ENCODE measurements around the gene ZBTB33. TPM values are rescaled to one million over a fixed set of nuclear protein-coding genes. Genes with fewer than 3 reads are reported as not detected.

The ZBTB33 gene
- total RNA-seq, 2 donors from 2014 or later, result 6.0 to 6.3 TPM

GRCh38 chrX:120236687-120237479 is 13.7 kb upstream of the ZBTB33 start:
- Histone ChIP-seq H3K36me3 (no peaks in the 10 kb centered on the region), H3K4me3 (no peak overlapping the region), H3K27ac (no peak overlapping the region), H3K4me1 (no peaks in the 10 kb centered on the region), H3K27me3 (no peaks in the 10 kb centered on the region), H3K9me3 (no peaks in the 10 kb centered on the region)
- no peak for TF ChIP-seq CTCF (IDR thresholded peaks at IDR 0.05)
- no peak for DNase-seq (ENCODE audit: low spot score)

GRCh38 chrX:120238933-120239332 is 11.7 kb upstream of the ZBTB33 start:
- Histone ChIP-seq H3K27me3 (no peaks in the 10 kb centered on the region), H3K27ac (no peak overlapping the region), H3K4me1 (peaks cover 0 to 6% of the 10 kb centered on the region in 2 donors), H3K4me3 (no peak overlapping the region), H3K9me3 (no peaks in the 10 kb centered on the region), H3K36me3 (no peaks in the 10 kb centered on the region)
- TF ChIP-seq CTCF (IDR thresholded peaks at IDR 0.05), result no peak
- DNase-seq (ENCODE audit: low spot score), result no peak

DNA sequence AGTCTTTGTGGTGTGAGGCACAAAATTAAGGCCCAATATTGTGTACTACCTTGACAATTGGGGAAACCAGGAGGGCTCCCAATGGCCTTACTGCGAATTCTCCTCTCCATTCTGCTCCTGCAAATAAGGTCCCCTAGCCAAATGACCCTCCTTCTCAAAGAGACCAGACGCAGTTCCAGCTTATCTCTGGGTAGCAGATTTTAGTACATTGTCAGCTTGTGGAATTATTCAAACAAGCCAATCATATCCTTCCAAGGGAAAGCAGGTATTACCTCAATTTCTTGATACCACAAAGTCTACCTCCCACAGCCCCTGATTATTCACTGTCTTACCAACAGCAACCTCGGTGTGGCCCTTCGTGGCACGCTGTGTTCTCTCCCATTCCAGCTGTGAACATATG is 7.8 kb upstream of the ZBTB33 start:
- no peak for DNase-seq (ENCODE audit: low spot score)
- H3K27me3 ChIP-seq, result no peaks in the 10 kb centered on the region
- TF ChIP-seq CTCF (IDR thresholded peaks at IDR 0.05), result no peak

DNA sequence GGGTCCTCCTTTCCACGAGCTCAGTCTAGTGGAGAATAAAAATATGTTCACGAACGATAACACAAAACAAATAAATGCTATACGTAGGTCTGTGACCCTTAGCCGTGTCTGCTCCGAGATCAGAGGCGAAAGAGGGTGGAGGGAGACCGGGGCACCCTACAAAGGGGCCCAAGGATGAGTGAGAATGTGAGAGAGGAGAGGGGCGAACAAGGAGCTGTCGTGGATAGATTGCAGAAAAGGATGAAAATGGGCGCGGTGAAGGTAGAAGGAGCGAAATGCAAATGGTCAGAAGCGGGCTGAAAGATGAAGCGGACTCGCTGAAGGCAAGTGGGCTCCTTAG is 6.2 kb upstream of the ZBTB33 start:
- H3K36me3 ChIP-seq, result no peaks in the 10 kb centered on the region
- peak overlapping the region; percentile 57 to 71 for H3K4me3 ChIP-seq
- peak overlapping the region; percentile 76 to 85 for H3K27ac ChIP-seq
- DNase-seq (ENCODE audit: low spot score), result no peak
- TF ChIP-seq CTCF (IDR thresholded peaks at IDR 0.05), result no peak
- H3K4me1 ChIP-seq, result peaks cover 0 to 8% of the 10 kb centered on the region in 2 donors
- no peaks in the 10 kb centered on the region for H3K27me3 ChIP-seq
- no peaks in the 10 kb centered on the region for H3K9me3 ChIP-seq

More for the DNA sequence above, 7.8 kb upstream of the ZBTB33 start:
- Histone ChIP-seq H3K9me3 (no peaks in the 10 kb centered on the region), H3K4me1 (peaks cover 0 to 8% of the 10 kb centered on the region in 2 donors), H3K27ac (no peak overlapping the region), H3K36me3 (no peaks in the 10 kb centered on the region), H3K4me3 (no peak overlapping the region)

- H3K4me1 ChIP-seq, result peaks cover 0 to 8% of the 10 kb centered on the region in 2 donors
- DNase-seq (ENCODE audit: low spot score), result peak; percentile 85
- H3K27ac ChIP-seq, result peak overlapping the region; percentile 76 to 85
- no peak for TF ChIP-seq CTCF (IDR thresholded peaks at IDR 0.05)
- no peaks in the 10 kb centered on the region for H3K36me3 ChIP-seq
- no peaks in the 10 kb centered on the region for H3K9me3 ChIP-seq
- H3K27me3 ChIP-seq, result no peaks in the 10 kb centered on the region
- peak overlapping the region; percentile 57 to 71 for H3K4me3 ChIP-seq
Measured at GRCh38 chrX:120244735-120245498, 5.7 kb upstream of the ZBTB33 start.
